ENCODE results near the gene ARHGAP18.

The ARHGAP18 gene

DNA sequence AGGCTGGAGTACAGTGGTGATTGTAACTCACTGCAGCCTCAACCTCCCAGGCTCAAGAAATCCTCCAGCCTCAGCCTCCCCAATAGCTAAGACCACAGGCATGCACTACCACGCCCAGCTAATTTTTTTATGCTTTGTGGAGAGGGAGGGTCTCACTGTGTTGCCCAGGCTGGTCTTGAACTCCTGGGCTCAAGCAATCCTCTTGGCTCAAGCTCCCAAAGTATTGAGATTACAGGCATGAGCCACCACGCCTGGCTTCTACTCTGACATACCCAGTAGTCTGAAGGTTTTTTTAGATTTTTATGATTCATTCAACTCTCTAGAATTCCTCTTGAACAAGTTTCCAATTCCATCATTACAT, 1.3 kb upstream of the ARHGAP18 start:
- Histone ChIP-seq H3K9me2 (replicated peaks; ENCODE audit: insufficient read depth, low read length) (no peaks in the 10 kb centered on the region), H3K27ac (ENCODE audit: low read depth, low read length) (no peak overlapping the region), H3K36me3 (ENCODE audit: low read length) (no peaks in the 10 kb centered on the region), H3K27me3 (ENCODE audit: low read length) (no peaks in the 10 kb centered on the region), H3K79me2 (ENCODE audit: insufficient read depth, low read length) (no peaks in the 10 kb centered on the region), H3K9ac (ENCODE audit: low read length) (no peak overlapping the region), H4K20me1 (ENCODE audit: low read depth, low read length) (no peaks in the 10 kb centered on the region), H3K4me3 (ENCODE audit: insufficient read depth, low read length, poor library complexity, severe bottlenecking) (no peak overlapping the region), H2AFZ (ENCODE audit: low read depth, low read length, severe bottlenecking) (no peak overlapping the region), H3K4me2 (ENCODE audit: low read depth, low read length, poor library complexity, severe bottlenecking) (no peak overlapping the region), H3K9me3 (ENCODE audit: insufficient read depth, low read length) (no peaks in the 10 kb centered on the region), H3F3A (ENCODE audit: insufficient read depth) (no peaks in the 10 kb centered on the region)
- TF ChIP-seq, protein P1, sequence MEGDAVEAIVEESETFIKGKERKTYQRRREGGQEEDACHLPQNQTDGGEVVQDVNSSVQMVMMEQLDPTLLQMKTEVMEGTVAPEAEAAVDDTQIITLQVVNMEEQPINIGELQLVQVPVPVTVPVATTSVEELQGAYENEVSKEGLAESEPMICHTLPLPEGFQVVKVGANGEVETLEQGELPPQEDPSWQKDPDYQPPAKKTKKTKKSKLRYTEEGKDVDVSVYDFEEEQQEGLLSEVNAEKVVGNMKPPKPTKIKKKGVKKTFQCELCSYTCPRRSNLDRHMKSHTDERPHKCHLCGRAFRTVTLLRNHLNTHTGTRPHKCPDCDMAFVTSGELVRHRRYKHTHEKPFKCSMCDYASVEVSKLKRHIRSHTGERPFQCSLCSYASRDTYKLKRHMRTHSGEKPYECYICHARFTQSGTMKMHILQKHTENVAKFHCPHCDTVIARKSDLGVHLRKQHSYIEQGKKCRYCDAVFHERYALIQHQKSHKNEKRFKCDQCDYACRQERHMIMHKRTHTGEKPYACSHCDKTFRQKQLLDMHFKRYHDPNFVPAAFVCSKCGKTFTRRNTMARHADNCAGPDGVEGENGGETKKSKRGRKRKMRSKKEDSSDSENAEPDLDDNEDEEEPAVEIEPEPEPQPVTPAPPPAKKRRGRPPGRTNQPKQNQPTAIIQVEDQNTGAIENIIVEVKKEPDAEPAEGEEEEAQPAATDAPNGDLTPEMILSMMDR (IDR thresholded peaks at IDR 0.05; ENCODE audit: insufficient read depth, low read length, poor library complexity, severe bottlenecking) = no peak
- TF ChIP-seq EZH2phosphoT487 (conservative IDR thresholded peaks at IDR 0.05; ENCODE audit: low read length) = no peak

DNA sequence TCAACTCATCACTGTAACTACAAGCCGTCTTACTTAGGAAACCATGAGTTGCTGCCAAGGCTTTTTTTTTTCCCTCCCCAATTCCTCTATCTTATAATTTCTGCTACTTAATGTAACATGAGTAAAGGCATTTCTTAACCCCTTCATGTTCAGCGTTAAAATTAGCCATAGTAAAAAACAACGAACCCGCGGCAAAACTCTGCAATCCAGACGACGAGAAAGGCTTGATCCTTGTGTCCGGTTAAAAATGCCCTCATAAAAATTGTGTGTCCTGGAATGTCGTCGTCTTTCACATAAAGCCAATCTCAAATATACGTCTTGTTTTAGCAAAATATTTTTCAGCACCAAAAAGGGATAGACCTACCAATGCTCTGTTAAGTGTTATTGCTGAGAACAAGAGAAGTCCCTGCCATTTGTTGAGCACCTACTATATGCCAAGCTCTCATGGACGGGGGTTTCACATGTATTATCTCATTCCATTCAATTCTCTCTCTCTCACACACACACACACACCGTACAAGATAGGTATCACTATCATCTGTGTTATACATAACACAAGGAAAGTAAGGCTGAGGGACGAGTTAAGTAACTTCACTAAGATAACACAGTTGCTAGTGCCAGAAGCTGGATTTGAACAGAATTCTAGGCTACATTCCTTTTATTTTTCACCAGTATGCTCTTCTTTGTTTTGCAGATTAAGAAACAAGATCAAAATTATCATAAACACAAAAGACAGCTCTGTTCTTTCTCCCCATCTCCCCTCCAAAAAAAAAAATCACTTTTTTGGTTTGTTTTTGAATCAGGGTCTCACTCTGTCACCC, 683 bp upstream of the ARHGAP18 start:
- H3K9ac ChIP-seq (ENCODE audit: low read length) = peak overlapping the region; percentile 57
- H3F3A ChIP-seq (ENCODE audit: insufficient read depth) = no peaks in the 10 kb centered on the region
- H3K79me2 ChIP-seq (ENCODE audit: insufficient read depth, low read length) = no peaks in the 10 kb centered on the region
- H3K36me3 ChIP-seq (ENCODE audit: low read length) = no peaks in the 10 kb centered on the region
- H3K4me2 ChIP-seq (ENCODE audit: low read depth, low read length, poor library complexity, severe bottlenecking) = peak overlapping the region; percentile 66
- H3K4me3 ChIP-seq (ENCODE audit: insufficient read depth, low read length, poor library complexity, severe bottlenecking) = peak overlapping the region; percentile 54
- peak overlapping the region; percentile 93 for H2AFZ ChIP-seq (ENCODE audit: low read depth, low read length, severe bottlenecking)
- H3K9me3 ChIP-seq (ENCODE audit: insufficient read depth, low read length) = no peaks in the 10 kb centered on the region
- no peaks in the 10 kb centered on the region for H3K27me3 ChIP-seq (ENCODE audit: low read length)
- no peaks in the 10 kb centered on the region for H3K9me2 ChIP-seq (replicated peaks; ENCODE audit: insufficient read depth, low read length)
- H3K27ac ChIP-seq (ENCODE audit: low read depth, low read length) = no peak overlapping the region
- no peaks in the 10 kb centered on the region for H4K20me1 ChIP-seq (ENCODE audit: low read depth, low read length)
- TF ChIP-seq EZH2phosphoT487 (conservative IDR thresholded peaks at IDR 0.05; ENCODE audit: low read length) = no peak
- TF ChIP-seq, protein P1 (IDR thresholded peaks at IDR 0.05; ENCODE audit: insufficient read depth, low read length, poor library complexity, severe bottlenecking) = no peak

DNA sequence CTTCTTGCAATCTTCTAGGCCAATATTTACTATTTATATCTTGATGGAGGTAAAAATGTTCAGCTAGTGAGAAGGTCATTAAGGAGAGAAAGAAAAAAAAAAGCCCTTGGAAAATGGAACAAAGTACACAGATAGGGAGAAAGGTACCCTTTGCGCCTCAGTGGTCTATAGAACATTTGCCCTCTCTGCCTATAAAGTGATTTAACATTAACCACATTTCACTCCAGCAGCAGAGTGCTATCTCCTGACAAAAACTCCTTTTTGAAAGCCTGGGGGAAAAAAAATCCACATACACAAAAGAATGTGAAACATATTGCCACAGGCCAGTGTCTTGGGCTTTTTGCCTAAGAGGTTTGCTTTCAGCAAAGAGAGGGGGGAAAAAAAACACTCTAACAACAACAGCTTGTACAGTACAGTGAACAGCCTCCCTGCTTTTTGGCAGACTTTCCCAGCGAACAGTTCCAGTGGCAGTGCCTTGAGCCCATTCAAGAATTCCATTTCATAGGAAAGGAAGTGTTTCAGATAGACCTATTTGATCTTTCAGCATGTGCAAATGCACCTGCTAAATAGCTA, 695 bp downstream of the ARHGAP18 start:
- Histone ChIP-seq H3K79me2 (ENCODE audit: insufficient read depth, low read length) (no peaks in the 10 kb centered on the region), H3K4me3 (ENCODE audit: insufficient read depth, low read length, poor library complexity, severe bottlenecking) (peak overlapping the region; percentile 54), H3K27ac (ENCODE audit: low read depth, low read length) (no peak overlapping the region), H3K9me3 (ENCODE audit: insufficient read depth, low read length) (no peaks in the 10 kb centered on the region), H4K20me1 (ENCODE audit: low read depth, low read length) (no peaks in the 10 kb centered on the region), H2AFZ (ENCODE audit: low read depth, low read length, severe bottlenecking) (peak overlapping the region; percentile 93), H3K36me3 (ENCODE audit: low read length) (no peaks in the 10 kb centered on the region), H3F3A (ENCODE audit: insufficient read depth) (no peaks in the 10 kb centered on the region), H3K4me2 (ENCODE audit: low read depth, low read length, poor library complexity, severe bottlenecking) (peak overlapping the region; percentile 66), H3K9me2 (replicated peaks; ENCODE audit: insufficient read depth, low read length) (no peaks in the 10 kb centered on the region), H3K27me3 (ENCODE audit: low read length) (no peaks in the 10 kb centered on the region), H3K9ac (ENCODE audit: low read length) (peak overlapping the region; percentile 57)
- TF ChIP-seq EZH2phosphoT487 (conservative IDR thresholded peaks at IDR 0.05; ENCODE audit: low read length) = no peak
- TF ChIP-seq, protein P1 (IDR thresholded peaks at IDR 0.05; ENCODE audit: insufficient read depth, low read length, poor library complexity, severe bottlenecking) = no peak

All from SU-DHL-6 (cell line).